GM19043 (cell line): Measurements from ENCODE around the gene HELZ.
"Not testable (repeated sequence)": the region's sequence is repeated elsewhere in the genome, so short reads cannot be mapped to it uniquely, and the experiment has no call there.

Experiments
- ATAC-seq: cut with Tn5 transposase; IDR thresholded peaks from one replicate; pipeline ENCODE4 v1.9.1; 2021; ENCODE audit warnings: low read depth; ENCODE audit not compliant: unreplicated experiment

The HELZ gene

GRCh38 chr17:67148352-67148751, 96.6 kb downstream of the HELZ start:
- ATAC-seq = no peak

GRCh38 chr17:67145183-67145805, 99.7 kb downstream of the HELZ start:
- ATAC-seq = no peak

DNA sequence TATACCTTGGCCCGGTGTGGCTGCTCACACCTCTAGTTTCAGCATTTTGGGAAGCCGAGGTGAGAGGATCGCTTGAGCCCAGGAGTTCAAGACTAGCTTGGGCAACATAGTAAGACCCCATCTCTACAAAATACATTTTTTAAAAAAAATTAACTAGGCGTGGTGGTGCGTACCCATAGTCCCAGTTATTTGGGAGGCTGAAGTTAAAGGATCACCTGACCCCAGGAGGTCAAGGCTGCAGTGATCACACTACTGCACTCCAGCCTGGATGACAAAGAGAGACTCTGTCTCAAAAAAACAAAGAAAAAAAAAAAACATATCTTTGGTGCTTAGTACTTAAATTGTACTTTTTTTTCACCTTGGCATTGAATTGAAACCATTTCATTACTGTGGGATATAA, 101.7 kb downstream of the HELZ start:
- ATAC-seq = no peak

- not testable (repeated sequence) for ATAC-seq
Observed at GRCh38 chr17:67142030-67142429, 103.0 kb downstream of the HELZ start.

DNA sequence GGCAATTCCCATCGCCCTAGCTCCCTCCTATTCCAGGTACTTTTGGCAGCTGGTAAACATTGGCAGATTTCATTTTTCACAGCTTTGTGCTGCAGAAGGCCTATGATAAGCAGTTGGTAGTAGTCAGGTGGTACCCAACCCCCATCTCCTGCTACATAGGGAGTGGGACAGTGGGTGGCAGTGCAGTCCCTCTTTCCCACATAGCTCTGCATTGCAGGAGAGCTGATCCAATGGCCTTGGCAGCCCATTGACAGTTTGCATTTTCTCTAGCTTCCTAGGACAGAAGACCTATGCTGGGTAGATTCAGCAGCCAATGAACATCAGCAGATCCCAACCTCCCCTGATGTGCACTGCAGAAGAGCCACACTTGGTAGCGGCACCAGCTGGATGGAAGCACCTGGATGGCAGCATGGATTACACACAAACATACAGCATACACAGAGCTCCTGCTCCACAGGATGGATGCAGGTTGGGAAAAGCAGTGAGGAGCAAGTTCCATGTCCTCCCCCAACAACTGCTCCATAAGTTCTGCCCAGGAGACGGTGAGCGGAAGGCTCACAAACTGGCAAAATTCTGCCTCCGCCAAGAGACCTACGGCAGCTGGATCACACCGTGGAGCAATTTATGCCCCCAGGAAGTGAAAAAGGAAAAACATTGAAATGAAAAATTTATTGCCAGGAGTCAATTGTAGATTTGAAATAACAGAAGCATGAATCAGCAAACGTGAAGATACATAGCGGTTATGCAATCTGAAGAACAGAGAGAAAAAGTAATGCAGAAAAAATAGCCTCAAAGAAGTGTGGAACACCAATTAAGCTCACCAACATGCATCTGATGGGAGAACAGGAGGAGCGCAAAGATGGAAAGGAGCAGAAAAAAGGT, 105.0 kb downstream of the HELZ start:
- no peak for ATAC-seq

DNA sequence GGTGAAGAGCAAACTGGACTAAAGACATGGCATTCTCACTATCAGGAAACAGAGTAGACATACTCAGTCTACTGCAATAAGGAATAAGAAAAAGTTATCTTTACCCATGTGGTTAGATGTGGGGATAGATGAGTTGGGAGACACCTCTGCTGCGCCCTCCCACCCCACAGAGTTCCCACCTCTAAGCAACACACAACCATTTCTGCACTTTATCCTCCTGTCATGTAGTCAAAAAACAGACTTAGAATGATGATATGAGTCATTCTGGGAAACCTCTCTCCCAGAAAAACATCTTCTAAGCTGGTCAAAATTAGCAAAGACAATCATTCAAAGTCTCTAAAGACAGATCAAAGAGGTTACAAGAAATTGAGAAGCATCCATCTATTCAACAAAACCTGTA, 105.7 kb downstream of the HELZ start:
- no peak for ATAC-seq

DNA sequence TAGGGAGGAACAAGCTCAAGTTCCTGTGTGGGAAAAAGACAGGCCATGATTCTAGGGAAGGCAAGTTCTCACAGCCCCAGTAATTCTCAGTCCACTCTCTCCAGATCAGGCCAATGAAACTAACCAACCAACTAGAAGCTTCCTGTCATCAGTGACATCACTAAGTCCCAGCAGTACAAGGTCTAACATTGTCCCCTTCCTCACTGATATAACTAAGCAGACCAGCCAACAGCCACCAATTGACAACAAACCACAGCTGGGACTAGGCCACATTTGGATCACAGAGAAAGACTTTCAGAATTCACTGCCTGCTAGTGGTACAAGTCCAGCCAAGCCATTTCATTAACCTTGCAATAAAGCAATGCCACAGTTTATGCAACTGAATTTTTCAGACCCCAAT, 106.6 kb downstream of the HELZ start:
- no peak for ATAC-seq

GRCh38 chr17:67137860-67138259, 107.1 kb downstream of the HELZ start:
- ATAC-seq = no peak

- ATAC-seq = no peak
Observed at GRCh38 chr17:67137026-67137370, 108.0 kb downstream of the HELZ start.

DNA sequence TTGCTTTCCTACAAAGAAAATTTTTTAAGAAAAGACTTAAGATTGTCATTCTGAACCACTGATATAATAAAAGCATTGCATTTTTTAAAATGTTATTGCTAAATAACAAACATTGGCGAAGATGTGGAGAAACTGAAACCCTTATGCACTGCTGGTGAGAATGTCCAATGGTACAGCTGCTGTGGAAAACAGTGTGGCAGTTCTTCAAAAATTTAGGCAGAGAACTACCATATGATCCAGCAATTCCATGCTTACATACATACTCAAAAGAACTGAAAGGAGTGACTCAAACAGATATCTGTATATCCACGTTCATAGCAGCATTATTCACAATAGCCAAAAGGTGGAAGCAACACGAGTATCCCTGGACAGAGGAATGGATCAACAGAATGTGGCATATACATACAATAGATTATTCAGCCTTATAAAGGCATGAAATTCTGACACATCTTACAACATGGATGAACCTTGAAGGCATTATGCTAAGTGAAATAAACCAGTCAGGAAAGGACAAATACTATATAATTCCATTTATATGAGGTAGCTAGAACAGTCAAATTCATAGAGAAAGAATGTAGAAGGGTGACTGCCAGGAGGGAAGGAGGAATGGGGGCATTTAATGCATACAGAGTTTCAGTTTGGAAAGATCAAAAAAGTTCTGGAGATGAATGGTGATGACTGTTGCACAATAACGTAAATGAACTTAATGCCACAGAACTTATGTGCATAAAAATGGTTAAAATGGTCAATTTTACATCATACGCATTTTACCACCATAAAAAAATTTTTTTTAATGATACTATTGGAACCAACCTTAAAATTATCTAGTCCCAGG, 108.6 kb downstream of the HELZ start:
- no peak for ATAC-seq

GRCh38 chr17:67133161-67133560, 111.8 kb downstream of the HELZ start:
- ATAC-seq = no peak

- ATAC-seq = no peak
Observed at GRCh38 chr17:67132366-67132765, 112.6 kb downstream of the HELZ start.

DNA sequence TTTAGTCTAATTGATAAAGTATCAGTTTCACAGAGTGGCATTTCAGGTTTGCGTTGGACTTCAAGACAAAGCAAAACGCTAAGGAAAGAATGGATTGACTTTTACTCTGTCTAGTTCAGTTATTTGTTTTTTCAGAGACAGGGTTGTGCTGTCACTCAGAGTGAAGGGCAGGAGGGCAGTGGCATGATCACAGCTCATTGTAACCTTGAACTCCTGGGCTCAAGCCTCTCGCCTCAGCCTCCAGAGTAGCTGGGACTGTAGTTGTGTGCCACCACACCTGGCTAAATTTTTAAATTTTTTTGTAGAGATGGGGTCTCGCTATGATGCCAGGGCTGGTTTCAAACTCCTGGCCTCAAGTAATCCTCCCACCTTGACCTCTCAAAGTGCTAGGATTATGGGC, 114.2 kb downstream of the HELZ start:
- no peak for ATAC-seq

- no peak for ATAC-seq
Observed at GRCh38 chr17:67129283-67129682, 115.7 kb downstream of the HELZ start.

DNA sequence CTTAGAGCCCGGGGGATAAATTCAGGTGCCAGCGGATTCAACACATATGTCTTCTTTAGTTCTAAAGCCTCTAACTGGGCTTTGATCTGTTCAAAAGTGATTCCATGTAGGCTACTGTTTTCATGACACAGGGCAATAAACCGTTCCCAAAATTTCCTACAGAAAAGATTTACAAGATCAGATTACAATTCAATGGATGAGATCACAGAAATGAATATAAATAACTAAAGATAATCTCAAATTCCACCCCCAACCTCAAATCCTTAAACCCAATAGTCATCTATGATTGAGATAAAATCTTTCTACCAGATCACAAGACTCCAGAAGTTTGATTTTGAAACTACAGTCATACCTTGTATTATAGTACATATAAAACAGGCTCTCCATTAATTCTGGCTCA, 116.3 kb downstream of the HELZ start:
- ATAC-seq = no peak

- no peak for ATAC-seq
Observed at GRCh38 chr17:67127925-67128324, 117.1 kb downstream of the HELZ start.

DNA sequence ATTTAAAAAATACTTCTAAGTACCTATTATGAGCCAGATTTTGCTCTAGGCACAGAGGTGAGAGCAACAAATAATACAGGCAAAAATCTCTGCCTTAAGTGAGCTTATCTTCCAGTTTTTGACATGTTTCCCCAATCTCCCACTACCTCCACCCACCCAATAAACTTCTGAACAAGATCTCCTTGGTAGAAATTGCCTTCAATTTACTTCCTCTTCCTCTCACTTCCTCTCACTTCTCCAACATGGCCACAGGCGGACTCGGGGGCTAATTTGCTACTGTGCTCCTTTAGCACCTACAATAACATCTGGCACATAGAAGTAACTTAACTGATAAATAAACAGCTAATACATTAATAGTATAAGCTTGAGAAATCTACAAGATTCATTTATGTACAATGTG, 118.0 kb downstream of the HELZ start:
- ATAC-seq = no peak

DNA sequence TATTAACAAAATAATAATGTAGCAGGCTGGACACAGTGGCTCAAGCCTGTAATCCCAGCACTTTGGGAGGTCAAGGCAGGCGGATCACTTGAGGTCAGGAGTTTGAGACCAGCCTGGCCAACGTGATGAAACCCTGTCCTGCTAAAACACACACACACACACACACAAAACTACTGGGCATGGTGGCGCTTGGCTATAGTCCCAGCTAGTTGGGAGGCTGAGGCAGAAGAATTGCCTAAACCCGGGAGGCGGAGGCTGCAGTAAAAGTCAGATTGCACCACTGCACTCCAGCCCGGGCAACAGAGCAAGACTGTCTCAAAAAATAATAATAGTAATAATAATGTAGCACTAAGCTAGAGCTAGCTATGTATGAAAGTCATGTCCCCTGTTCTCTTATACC, 118.5 kb downstream of the HELZ start:
- ATAC-seq = not testable (repeated sequence)

- no peak for ATAC-seq
Observed at GRCh38 chr17:67125924-67126323, 119.1 kb downstream of the HELZ start.

GRCh38 chr17:67125417-67125816, 119.6 kb downstream of the HELZ start:
- ATAC-seq = no peak

GRCh38 chr17:67124450-67125148, 120.4 kb downstream of the HELZ start:
- no peak for ATAC-seq
